ENCODE measurements around the gene ZNF169.
"Not testable (repeated sequence)": the region's sequence is repeated elsewhere in the genome, so short reads cannot be mapped to it uniquely, and the experiment has no call there.

ZNF169 gene

GRCh38 chr9:94347451-94347850, 88.4 kb downstream of the ZNF169 start:
- DNase-seq (ENCODE audit: low read depth in 3 of 3) = not testable (repeated sequence)

GRCh38 chr9:94348754-94349153, 89.7 kb downstream of the ZNF169 start:
- not testable (repeated sequence) for DNase-seq (ENCODE audit: low read depth in 3 of 3)
